ENCODE measurements around the gene DCC. TPM values are rescaled to one million over a fixed set of nuclear protein-coding genes. Genes with fewer than 3 reads are reported as not detected.

DCC gene
- total RNA-seq, 1 experiment from 2014 or later: not detected

GRCh38 chr18:53496028-53496427, 1156.0 kb downstream of the DCC start:
- Histone ChIP-seq H3K9me2 (ENCODE audit: insufficient read depth) (no peaks in the 10 kb centered on the region), H3K36me3 (ENCODE audit: low read depth) (no peaks in the 10 kb centered on the region), H3K27ac (no peak overlapping the region), H3K4me1 (replicated peaks; ENCODE audit: insufficient read depth) (no peaks in the 10 kb centered on the region), H3K79me2 (ENCODE audit: low read depth) (no peaks in the 10 kb centered on the region), H4K20me1 (ENCODE audit: insufficient read depth) (no peaks in the 10 kb centered on the region), H3K4me2 (no peak overlapping the region), H3K27me3 (ENCODE audit: insufficient read depth, low read depth) (no peaks in the 10 kb centered on the region), H3F3A (ENCODE audit: insufficient read depth, low read depth) (no peaks in the 10 kb centered on the region), H2AFZ (no peak overlapping the region), H3K4me3 (no peak overlapping the region), H3K9me3 (ENCODE audit: insufficient read depth, low read depth) (no peaks in the 10 kb centered on the region)
- CTCF ChIA-PET: no interaction called here
- POLR2A ChIA-PET (ENCODE audit: unreplicated experiment): no interaction called here
- TF ChIP-seq EZH2 (IDR thresholded peaks at IDR 0.05; ENCODE audit: low read depth) (no peak), CTCF (conservative IDR thresholded peaks at IDR 0.05) (no peak)
- intact Hi-C loops (cut with micrococcal nuclease; ENCODE audit: unreplicated experiment): no loop called here
- DNase-seq: no peak
- BruUV-seq (replicated peaks): no TSS peak

GRCh38 chr18:53503914-53504441, 1164.0 kb downstream of the DCC start:
- POLR2A ChIA-PET (ENCODE audit: unreplicated experiment): no interaction called here
- Histone ChIP-seq H3K79me2 (ENCODE audit: low read depth) (no peaks in the 10 kb centered on the region), H3K4me2 (no peak overlapping the region), H3K9me3 (ENCODE audit: insufficient read depth, low read depth) (no peaks in the 10 kb centered on the region), H3K36me3 (ENCODE audit: low read depth) (no peaks in the 10 kb centered on the region), H2AFZ (no peak overlapping the region), H3K4me3 (no peak overlapping the region), H3F3A (ENCODE audit: insufficient read depth, low read depth) (no peaks in the 10 kb centered on the region), H4K20me1 (ENCODE audit: insufficient read depth) (no peaks in the 10 kb centered on the region), H3K27ac (no peak overlapping the region), H3K27me3 (ENCODE audit: insufficient read depth, low read depth) (peaks cover 4% of the 10 kb centered on the region; the same call in 1 of the 2 replicates), H3K4me1 (replicated peaks; ENCODE audit: insufficient read depth) (no peaks in the 10 kb centered on the region), H3K9me2 (ENCODE audit: insufficient read depth) (no peaks in the 10 kb centered on the region)
- BruUV-seq (replicated peaks): no TSS peak
- TF ChIP-seq EZH2 (IDR thresholded peaks at IDR 0.05; ENCODE audit: low read depth): no peak
- TF ChIP-seq CTCF (conservative IDR thresholded peaks at IDR 0.05): no peak
- DNase-seq: no peak
- CTCF ChIA-PET: no interaction called here
- intact Hi-C loops (cut with micrococcal nuclease; ENCODE audit: unreplicated experiment): no loop called here

- no peaks in the 10 kb centered on the region for H4K20me1 ChIP-seq (ENCODE audit: insufficient read depth)
- BruUV-seq (replicated peaks): no TSS peak
- ChIA-PET POLR2A (ENCODE audit: unreplicated experiment) (no interaction called here), CTCF (no interaction called here)
- H3K27me3 ChIP-seq (ENCODE audit: insufficient read depth, low read depth): peaks cover 4% of the 10 kb centered on the region; the same call in 1 of the 2 replicates
- no peak overlapping the region for H2AFZ ChIP-seq
- no peaks in the 10 kb centered on the region for H3K9me2 ChIP-seq (ENCODE audit: insufficient read depth)
- no peak overlapping the region for H3K27ac ChIP-seq
- intact Hi-C loops (cut with micrococcal nuclease; ENCODE audit: unreplicated experiment): no loop called here
- H3F3A ChIP-seq (ENCODE audit: insufficient read depth, low read depth): no peaks in the 10 kb centered on the region
- TF ChIP-seq CTCF (conservative IDR thresholded peaks at IDR 0.05): no peak
- no peaks in the 10 kb centered on the region for H3K36me3 ChIP-seq (ENCODE audit: low read depth)
- no peak for DNase-seq
- H3K79me2 ChIP-seq (ENCODE audit: low read depth): no peaks in the 10 kb centered on the region
- no peaks in the 10 kb centered on the region for H3K4me1 ChIP-seq (replicated peaks; ENCODE audit: insufficient read depth)
- H3K4me3 ChIP-seq: no peak overlapping the region
- H3K4me2 ChIP-seq: no peak overlapping the region
- H3K9me3 ChIP-seq (ENCODE audit: insufficient read depth, low read depth): no peaks in the 10 kb centered on the region
Observed at GRCh38 chr18:53508529-53508928, 1168.5 kb downstream of the DCC start.

Measured in PC-9 (cell line).